Hematopoietic multipotent progenitor cell treated with erythropoietin and hydrocortisone succinate and interleukin-3 and kit ligand, for 17 days (in vitro differentiated cells): ENCODE measurements around the gene UGT1A5.

Experiments used
- DNase-seq: peaks from one replicate; pipeline ENCODE4 v3.0.0-alpha.2; 2015; ENCODE audit warnings: low spot score

UGT1A5 gene

DNA sequence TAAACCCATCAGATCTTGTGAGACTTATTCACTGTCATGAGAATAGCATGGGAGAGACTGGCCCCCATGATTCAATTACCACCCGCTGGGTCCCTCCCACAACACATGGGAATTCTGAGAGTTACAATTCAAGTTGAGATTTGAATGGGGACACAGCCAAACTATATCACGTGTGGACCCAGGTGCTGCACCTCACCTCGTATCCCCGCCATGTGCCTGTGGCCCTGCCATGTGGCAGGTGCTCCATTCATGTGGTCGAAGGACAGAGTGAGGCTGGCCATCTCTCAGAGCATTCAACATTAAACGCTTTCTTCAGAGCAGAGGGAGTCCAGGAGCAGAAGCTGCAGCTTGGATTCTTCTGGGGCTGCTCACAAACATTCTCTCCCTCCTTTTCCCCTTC, 97.7 kb downstream of the UGT1A5 start:
- DNase-seq: no peak

DNA sequence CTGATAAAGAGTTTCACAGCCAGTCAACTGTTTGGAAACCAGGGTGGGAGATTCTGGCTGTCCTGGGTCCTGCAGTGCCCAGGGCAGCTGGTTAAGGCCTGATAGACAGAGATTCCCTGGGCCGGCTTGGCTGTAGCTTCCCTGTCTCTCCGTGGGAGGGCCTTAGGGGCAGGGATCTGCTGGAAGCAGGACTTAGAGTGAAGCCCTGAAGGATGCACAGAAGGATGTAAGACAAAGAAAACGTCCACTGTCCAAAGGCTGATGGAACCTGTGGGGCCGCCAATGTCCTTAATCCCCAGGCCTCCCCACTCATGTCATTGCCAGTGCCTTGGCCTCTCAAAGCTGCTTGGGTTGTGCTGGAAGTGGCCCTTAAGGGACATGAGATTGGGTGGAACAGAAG, 98.4 kb downstream of the UGT1A5 start:
- DNase-seq: no peak

DNA sequence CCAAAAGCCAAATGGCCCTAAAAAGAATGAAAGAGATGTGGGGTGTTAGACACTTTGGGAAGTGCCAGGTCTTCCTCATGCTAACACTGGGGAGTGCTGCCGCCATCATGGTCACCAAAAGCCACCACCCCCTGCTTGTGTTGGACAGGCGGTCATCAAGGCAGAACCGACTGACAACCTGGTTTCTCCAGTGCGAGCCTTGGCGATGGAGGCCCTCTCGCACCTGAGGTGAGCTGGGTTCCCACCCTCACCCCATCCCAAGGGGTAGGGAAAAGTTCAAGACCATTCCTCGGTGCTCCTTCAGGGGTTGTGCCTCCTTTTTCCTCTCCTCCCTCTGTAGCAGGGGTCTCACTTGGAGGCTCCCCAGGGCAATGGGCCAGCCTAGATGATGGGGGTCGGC, 99.0 kb downstream of the UGT1A5 start:
- no peak for DNase-seq

DNA sequence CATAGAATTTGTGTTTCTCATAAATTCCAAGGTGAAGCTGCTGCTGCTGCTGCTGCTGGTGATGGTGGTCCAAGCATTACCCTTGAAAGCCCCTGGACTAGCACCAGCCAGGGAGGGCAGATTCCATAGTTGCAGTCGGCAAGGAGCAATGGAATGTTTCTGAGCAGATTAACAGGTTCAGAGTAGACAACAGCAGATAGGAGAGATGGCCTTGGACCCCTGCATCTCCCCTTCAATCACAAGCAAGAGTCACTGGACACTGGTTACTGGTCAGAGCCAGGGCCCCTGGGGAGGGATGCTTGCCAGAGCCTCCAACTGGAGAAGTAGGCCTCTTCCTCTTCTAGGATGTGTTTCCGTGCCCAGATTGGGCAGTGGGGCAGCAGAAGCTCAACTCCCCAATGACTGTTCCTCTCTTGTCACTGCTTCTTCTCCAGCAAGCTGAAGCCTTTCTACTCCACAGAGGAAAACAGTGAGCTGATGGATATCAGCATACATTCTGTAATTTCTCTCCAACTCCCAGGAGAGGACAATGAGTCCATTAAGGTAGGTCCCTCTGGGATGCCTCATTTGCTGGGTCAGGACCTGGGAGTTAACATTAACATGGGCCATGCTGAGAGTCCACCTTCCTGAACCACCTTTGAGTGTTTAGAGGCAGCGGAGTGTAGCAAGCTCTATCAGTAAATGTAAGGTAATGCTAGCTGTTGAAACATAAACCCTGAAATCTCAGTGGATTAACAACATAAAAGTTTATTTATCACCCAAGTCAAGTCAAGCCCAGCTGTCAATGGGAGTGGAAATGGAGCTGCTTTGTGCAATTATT, 100.7 kb downstream of the UGT1A5 start:
- no peak for DNase-seq

DNA sequence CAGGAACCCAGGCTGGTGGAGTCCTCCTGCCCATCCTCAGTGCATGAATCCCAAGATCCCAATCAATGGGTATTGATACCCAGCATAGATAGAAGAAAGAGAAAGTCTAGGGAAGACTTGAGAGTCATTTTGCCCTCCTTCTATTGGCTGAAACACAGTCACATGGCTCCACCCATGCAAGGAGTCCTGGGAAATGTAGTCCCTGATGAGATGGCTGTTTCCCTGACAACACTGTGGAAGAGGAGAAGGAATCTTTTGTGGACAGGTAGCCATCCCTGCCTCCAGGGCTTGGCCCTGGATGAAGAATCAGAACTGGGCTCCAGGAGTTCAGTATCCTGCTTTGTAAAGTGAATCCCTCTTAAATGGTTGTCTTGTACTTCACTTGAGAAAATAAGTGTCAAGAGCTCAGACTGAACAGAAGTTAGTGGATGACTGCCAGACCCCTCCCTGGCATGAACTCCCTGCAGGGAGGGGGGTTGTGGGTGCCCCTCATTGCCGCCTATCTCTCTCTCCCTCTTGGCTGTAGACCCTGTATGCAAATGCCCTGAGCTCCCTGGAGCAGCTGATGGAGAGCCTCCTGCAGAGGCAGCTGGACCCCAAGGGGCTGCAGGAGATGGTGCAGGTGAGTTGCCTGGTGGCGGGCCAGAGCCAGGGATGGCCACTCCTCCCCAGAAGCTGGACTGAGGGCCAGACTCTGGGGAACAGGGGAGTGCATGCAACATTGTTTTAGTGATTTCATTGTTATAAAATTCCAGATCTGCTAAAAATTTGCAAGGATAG, 101.5 kb downstream of the UGT1A5 start:
- DNase-seq: no peak

DNA sequence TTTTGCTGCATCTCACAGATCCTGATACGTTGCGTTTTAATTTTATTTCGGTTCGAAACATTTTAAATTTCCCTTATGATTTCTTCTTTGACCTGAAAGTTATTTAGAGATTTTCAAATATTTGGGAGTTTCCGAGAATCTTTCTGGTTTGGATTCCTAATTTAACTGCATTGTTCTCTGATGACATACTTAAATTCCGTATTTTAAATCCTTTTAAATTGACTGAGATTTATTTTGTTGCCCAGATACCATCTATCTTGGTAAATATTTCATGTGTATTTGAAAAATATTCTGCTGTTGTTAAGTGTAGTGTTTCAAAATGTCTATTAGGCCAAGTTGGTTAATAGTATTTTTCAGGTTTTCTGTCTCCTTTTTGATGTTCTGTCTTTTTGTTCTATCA, 103.2 kb downstream of the UGT1A5 start:
- no peak for DNase-seq

DNA sequence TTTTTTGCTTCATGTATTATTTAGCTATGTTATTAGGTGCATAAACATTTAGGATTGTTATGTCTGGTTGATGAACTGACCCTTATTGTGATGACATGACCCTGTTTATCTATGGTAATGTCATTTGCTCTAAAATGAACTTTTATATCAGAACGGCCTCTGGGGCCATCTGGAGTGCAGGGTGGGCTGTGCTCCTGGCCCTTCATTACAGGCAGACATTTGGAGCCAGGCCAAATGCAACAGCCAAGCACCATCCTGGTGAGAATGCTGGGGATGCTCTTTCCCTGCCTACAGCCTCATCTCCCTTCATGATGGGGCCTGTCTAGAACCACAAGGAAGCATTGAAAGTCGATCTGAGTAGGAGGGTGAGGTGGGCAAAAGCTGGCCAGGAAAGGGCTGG, 103.6 kb downstream of the UGT1A5 start:
- no peak for DNase-seq

DNA sequence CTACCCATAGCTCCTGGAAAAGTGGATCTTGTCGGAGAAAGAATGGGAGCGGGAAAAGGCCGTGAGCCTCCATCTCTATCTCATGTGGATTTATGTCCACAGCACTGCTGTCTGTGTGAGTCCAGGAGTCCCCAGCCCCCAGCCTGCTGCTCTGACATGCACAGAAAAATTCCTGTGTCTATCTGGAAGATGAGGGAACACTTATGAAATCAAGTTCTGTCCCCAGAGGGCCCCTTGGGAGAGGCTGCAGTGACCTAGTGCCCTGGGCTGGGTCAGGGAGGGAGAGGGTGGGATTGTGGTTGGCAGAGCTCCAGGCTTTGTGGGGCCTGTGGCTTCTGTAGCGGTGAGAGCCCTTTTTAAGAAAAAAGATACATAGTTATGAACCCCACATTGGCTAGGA, 104.1 kb downstream of the UGT1A5 start:
- DNase-seq: no peak

DNA sequence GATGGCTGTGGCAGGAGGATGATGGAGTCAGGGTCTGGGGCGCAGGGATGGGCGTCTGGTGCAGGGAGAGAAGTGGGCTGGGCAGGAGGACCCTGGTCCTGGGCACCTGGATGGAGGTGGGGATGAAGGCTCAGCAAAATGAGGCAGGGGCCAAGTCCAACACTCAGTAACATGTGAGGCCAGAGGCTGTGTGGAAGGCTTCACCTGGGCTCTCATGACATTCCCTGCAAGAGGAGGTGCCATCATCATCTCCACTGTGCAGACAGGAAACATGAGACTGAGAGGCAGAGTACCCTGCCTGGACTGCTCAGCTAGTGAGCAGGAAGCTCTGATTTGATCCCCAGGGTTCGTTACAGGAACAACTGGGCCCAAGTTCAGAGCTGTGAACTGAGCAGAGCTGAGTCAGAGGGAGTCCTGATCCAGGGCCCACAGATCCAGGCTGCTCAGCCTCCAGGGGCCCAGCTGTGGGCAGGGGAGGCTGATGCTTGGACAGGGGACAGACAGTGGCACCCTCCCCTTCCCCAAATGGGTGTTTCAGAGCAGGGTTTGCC, 104.7 kb downstream of the UGT1A5 start:
- no peak for DNase-seq

DNA sequence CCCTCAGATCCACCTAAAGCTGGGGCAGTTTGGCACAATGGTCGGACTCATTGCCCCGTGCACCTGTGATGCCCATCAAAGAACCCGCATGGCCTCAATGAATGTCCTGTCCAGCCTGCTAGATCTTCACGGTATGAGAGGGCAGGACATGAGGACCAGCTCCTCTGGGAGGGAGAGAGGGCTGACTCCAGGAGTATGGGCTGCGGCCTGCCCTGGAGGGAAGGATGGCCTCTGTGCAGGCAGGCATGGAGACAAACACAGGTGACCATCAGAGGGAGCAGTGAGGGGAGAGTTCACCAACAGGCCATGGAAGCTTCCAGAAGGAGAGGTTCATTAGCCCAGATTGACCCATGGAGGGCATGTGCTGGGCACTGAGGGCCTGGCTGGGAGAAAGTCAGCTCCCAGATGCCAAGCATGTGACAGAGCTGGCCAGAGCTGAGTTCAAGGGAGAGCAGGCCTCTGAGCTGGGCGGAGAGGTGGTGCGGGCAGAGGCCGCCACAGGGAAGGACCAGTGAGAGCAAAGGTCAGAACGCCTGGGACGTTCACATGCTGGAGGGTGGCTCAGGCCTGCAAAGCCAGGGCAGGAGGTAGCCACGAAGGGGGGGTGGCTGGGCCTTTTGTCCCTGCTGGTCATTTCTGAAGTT, 105.4 kb downstream of the UGT1A5 start:
- DNase-seq: no peak

DNA sequence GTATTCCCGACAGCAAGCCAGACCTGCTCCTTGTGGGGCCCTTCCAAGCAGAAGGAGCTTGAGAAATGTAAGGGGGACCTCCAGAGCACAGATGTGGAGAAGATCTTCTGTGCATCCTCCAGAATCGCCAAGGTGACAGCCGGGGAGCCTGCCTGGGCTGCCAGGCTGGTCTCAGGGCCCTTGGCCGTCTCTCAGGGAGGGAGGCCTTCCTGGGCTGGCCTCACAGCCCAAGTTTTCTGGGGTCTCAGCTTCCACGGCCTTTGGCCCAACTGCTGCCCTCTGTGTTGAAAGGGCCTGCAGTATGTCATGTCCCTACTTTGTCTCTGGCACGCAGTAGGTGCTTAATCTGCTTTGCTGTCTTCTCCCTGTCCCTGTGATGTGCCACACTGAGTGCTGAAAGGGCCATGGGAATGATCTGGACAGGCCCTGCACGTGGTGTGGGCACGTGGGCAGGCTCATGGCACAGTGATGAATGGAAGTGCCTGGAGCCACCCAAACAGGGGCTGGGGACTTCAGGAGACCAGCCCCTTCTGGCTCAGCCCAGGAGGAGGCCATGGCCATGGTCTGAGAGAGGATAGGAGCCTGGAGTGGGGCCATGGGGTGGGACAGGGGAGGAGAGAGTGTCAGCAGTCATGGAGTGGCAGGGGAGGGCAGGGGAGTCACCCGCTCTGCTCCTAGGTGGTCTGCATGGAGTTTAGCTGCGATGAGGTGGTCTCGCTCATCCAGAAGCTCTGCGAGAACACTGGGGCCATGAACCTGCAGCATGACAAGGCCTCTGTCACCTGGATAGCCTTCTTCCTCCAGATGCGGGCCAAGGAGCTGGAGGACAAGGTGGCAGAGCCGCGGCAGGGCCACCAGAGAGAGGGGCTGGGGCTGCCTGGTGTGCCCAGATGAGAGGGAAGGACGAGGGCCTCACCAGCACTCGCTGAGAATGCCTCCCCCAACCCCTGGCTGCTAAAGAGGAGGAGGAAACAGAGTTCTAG, 106.2 kb downstream of the UGT1A5 start:
- DNase-seq: no peak

DNA sequence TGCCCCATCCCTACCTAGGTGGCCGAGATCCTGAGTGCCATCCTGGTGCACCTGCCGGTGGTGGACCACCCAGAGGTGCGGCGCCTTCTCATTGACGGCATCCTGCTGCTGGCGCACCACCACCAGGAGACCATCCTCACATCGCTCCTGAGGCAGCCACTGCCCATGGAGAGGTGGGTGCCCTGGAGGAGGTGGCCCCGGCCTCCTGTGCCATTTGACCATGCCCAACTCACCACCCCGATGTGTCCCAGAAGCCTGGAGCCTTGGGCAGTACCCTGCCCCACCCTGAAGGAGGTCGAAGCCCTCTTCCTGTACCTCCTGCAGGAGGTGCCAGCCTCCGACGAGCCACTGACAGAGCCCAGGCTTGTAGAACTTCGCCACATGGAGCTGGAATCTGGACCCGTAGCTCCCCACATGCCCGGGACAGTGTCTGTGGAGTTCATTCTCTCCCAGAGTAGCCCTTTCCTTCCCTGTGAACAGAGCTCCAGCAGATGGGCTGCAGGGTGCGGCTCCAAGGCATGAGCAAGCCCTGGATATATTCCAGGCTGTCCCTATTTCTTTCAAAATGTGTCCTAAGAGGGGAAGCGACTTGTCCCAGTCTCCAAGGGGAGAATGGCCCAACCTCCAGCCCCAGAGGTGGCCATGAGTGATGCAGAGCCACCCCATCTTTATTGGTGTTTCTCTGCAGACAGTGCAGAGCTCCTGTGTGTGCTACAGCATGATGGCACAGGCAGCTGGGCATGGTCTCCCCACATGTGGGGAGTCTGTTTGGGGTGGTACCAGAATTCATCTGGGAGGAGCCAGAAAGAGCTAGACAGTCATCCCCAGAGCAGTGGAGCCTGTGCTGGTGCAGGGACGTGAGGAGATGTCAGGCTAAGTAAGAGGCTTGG, 107.4 kb downstream of the UGT1A5 start:
- DNase-seq: no peak

DNA sequence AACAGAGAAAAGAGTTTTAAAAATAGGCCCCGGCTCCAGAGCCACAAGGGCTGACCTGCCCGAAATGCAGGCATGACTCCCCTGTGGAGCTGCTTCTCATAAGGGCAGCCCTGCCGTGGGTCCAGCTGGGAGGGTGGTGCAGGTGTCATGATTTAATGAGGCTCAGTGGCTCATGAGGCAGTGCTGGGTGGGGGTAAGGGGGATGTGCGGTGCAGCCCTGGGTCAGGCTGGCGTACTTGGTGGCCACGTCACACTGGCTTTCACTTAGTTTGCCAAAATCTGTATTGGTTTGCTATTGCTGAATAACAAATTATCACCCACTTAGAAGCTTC, 108.0 kb downstream of the UGT1A5 start:
- no peak for DNase-seq

DNA sequence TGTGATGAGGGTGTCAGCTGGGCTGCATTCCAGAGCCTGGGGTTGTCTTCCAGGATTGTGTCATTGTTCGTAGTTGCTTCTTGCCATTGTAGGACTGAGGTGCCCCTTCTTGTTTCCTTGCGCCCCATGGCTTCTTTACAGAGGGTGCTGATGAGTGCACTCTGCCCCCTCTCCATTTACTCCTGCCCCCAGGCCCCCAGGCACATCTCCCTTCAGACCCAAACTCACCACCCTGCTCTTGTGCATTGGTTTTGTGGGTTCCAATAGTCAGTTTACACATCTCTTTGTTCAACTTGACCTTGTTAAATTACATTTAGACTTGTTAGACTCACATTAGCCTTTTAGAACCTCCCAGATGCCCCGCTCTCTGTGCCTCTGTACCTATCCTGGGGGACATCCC, 108.5 kb downstream of the UGT1A5 start:
- no peak for DNase-seq

DNA sequence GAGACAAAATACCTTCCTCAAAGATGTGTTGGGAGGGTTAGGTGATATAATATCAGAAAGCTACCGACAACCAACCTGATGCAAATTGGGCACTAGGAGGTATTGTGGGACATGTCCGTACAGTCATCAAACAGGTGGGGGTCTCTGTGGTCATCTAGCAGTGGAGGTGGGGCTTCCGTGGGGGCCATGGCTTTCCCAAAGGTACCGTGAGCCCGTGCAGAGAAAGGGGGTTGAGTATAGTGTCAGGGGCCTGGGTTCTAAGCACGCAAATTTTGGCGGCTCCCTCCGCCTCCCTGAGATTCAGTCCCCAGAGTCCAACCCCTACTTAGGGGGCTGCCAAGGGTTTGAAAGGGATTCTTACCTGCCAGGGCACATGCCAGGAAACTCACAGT, 109.0 kb downstream of the UGT1A5 start:
- no peak for DNase-seq

DNA sequence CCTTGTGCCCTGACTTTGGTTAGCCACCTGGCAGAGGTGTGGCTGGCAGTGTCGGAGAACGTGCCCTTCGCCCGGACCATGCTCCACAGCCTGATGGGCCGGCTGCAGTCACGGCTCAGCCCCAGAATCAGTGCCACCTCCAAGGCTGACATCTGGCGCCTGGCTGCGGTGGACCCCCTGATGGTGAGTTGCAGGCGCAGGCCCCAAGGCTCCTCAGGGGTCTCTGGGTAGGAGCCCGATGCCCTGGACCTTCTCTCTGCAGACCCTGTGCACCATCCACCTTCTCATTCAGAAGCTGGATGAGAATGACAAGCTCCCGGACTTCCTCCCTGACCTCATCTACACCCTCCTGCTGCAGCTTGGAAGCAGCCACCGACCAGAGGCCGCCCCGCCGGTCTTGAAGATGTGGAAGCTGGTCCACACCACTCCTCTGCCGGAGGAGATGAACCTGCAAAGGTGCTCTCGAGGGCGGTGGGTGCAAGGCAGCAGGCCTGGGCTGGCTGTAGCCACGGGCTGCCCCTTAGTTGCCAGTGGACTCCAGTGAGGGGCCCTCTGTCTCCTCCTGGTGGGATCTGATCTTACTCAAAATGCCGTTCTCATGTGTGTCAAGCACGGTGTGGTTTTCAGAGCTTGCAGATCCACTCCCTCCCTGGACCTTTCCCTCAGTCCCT, 109.5 kb downstream of the UGT1A5 start:
- no peak for DNase-seq
